GM23338 (cell line): ENCODE results near the gene C3orf49.

Experiments
- CTCF ChIP-seq, 2 experiments: fragments of 200-600 bp in 1 of 2; sonication (generic) in 1 of 2; conservative IDR thresholded peaks; 2 replicates each; pipeline versions ENCODE4 v1.5.1 to v1.6.1; 2016 to 2017; ENCODE audit warnings: antibody characterized with exemption in 2 of 2, low read depth in 2 of 2, mild to moderate bottlenecking in 2 of 2, moderate library complexity in 1 of 2
- EZH2 ChIP-seq: fragments of 200-600 bp; sonication (generic); IDR thresholded peaks from one replicate; pipeline ENCODE4 v1.8.0; 2017; ENCODE audit warnings: antibody characterized with exemption, mild to moderate bottlenecking, low read depth; ENCODE audit not compliant: unreplicated experiment

- TF ChIP-seq CTCF (conservative IDR thresholded peaks at IDR 0.05; ENCODE audit: low read depth in 2 of 2) (no peak), EZH2 (no peak)
Observed at GRCh38 chr3:63864965-63865327, 45.8 kb downstream of the C3orf49 start.
